Liver (tissue), 3 donors: Measurements from ENCODE around the gene ADGRD1.

Experiments
- EGR1 ChIP-seq, 2 donors: IDR thresholded peaks; 2 replicates each; pipeline ENCODE4 v1.6.1; 2016 to 2018; ENCODE audit warnings: antibody characterized with exemption in 2 of 2, low read depth in 2 of 2
- FOXA1 ChIP-seq: IDR thresholded peaks from 2 replicates; pipeline ENCODE4 v1.6.1; 2016; ENCODE audit warnings: antibody characterized with exemption
- GABPA ChIP-seq, 2 donors: IDR thresholded peaks in 1 of 2; conservative IDR thresholded peaks in 1 of 2; 2 replicates each; pipeline ENCODE4 v1.6.1; 2016; ENCODE audit warnings: antibody characterized with exemption in 2 of 2, mild to moderate bottlenecking in 1 of 2, moderate library complexity in 1 of 2
- RAD21 ChIP-seq, 2 donors: IDR thresholded peaks; 2 replicates each; pipeline ENCODE4 v1.6.1; 2016; ENCODE audit warnings: antibody characterized with exemption in 2 of 2, mild to moderate bottlenecking in 2 of 2
- TF ChIP-seq, protein P1 (sequence below): fragments of 150-350 bp; IDR thresholded peaks from 2 replicates; pipeline ENCODE4 v1.5.1; 2017; ENCODE audit warnings: improper control_type of control experiment, low read depth, low read length; ENCODE audit not compliant: missing input control
- TF ChIP-seq, protein P2 (sequence below): IDR thresholded peaks from 2 replicates; pipeline ENCODE4 v1.6.1; 2016; ENCODE audit warnings: antibody characterized with exemption
- TF ChIP-seq, protein P3 (sequence below): IDR thresholded peaks from 2 replicates; pipeline ENCODE4 v1.6.1; 2016; ENCODE audit warnings: antibody characterized with exemption, mild to moderate bottlenecking
- TF ChIP-seq, protein P4 (sequence below): IDR thresholded peaks from 2 replicates; pipeline ENCODE4 v1.6.1; 2016; ENCODE audit warnings: antibody characterized with exemption
- donor health status: healthy.
- donor health status: healthy.

GRCh38 chr12:131138638-131139362 lies 185.1 kb downstream of the ADGRD1 start:
- TF ChIP-seq, protein P1, sequence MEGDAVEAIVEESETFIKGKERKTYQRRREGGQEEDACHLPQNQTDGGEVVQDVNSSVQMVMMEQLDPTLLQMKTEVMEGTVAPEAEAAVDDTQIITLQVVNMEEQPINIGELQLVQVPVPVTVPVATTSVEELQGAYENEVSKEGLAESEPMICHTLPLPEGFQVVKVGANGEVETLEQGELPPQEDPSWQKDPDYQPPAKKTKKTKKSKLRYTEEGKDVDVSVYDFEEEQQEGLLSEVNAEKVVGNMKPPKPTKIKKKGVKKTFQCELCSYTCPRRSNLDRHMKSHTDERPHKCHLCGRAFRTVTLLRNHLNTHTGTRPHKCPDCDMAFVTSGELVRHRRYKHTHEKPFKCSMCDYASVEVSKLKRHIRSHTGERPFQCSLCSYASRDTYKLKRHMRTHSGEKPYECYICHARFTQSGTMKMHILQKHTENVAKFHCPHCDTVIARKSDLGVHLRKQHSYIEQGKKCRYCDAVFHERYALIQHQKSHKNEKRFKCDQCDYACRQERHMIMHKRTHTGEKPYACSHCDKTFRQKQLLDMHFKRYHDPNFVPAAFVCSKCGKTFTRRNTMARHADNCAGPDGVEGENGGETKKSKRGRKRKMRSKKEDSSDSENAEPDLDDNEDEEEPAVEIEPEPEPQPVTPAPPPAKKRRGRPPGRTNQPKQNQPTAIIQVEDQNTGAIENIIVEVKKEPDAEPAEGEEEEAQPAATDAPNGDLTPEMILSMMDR = no peak
- TF ChIP-seq, protein P2, sequence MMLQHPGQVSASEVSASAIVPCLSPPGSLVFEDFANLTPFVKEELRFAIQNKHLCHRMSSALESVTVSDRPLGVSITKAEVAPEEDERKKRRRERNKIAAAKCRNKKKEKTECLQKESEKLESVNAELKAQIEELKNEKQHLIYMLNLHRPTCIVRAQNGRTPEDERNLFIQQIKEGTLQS = no peak
- TF ChIP-seq GABPA (IDR thresholded peaks at IDR 0.05 in 1 of 2, conservative IDR thresholded peaks at IDR 0.05 in 1 of 2) (no peak), FOXA1 (no peak), RAD21 (IDR thresholded peaks at IDR 0.05) (no peak), EGR1 (IDR thresholded peaks at IDR 0.05; ENCODE audit: low read depth in 2 of 2) (no peak)
- TF ChIP-seq, protein P3, sequence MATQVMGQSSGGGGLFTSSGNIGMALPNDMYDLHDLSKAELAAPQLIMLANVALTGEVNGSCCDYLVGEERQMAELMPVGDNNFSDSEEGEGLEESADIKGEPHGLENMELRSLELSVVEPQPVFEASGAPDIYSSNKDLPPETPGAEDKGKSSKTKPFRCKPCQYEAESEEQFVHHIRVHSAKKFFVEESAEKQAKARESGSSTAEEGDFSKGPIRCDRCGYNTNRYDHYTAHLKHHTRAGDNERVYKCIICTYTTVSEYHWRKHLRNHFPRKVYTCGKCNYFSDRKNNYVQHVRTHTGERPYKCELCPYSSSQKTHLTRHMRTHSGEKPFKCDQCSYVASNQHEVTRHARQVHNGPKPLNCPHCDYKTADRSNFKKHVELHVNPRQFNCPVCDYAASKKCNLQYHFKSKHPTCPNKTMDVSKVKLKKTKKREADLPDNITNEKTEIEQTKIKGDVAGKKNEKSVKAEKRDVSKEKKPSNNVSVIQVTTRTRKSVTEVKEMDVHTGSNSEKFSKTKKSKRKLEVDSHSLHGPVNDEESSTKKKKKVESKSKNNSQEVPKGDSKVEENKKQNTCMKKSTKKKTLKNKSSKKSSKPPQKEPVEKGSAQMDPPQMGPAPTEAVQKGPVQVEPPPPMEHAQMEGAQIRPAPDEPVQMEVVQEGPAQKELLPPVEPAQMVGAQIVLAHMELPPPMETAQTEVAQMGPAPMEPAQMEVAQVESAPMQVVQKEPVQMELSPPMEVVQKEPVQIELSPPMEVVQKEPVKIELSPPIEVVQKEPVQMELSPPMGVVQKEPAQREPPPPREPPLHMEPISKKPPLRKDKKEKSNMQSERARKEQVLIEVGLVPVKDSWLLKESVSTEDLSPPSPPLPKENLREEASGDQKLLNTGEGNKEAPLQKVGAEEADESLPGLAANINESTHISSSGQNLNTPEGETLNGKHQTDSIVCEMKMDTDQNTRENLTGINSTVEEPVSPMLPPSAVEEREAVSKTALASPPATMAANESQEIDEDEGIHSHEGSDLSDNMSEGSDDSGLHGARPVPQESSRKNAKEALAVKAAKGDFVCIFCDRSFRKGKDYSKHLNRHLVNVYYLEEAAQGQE = no peak
- TF ChIP-seq, protein P4, sequence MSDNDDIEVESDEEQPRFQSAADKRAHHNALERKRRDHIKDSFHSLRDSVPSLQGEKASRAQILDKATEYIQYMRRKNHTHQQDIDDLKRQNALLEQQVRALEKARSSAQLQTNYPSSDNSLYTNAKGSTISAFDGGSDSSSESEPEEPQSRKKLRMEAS = no peak
